Colonic mucosa (tissue), 4 donors: Measurements from ENCODE around the gene RBM14. TPM values are rescaled to one million over a fixed set of nuclear protein-coding genes. Genes with fewer than 3 reads are reported as not detected.
"Not testable (repeated sequence)": the region's sequence is repeated elsewhere in the genome, so short reads cannot be mapped to it uniquely, and the experiment has no call there.

ENCODE experiments used
- DNase-seq: peaks from one replicate; pipeline ENCODE4 v3.0.0-alpha.2; 2020
- H3K27ac ChIP-seq: fragments of 200-600 bp; one replicate; pipeline ENCODE4 v1.8.0; 2021
- H3K27me3 ChIP-seq: fragments of 200-600 bp; one replicate; pipeline ENCODE4 v1.8.0; 2021
- H3K36me3 ChIP-seq: fragments of 200-600 bp; one replicate; pipeline ENCODE4 v1.8.0; 2021
- H3K4me1 ChIP-seq: fragments of 200-600 bp; one replicate; pipeline ENCODE4 v1.8.0; 2021; ENCODE audit warnings: mild to moderate bottlenecking
- H3K4me3 ChIP-seq: fragments of 200-600 bp; one replicate; pipeline ENCODE4 v1.8.0; 2021
- H3K9ac ChIP-seq, 2 donors: one replicate each; pipeline ENCODE4 v1.7.0; 2013; ENCODE audit warnings: control low read depth in 2 of 2, low read depth in 2 of 2, low read length in 2 of 2
- H3K9me3 ChIP-seq: fragments of 200-600 bp; one replicate; pipeline ENCODE4 v1.8.0; 2021
- intact Hi-C: fragments of 100-400 bp; cut with DNase I; formaldehyde crosslinking; loops from one replicate; pipeline ENCODE4 v1.14.1; 2022
- total RNA-seq, 2 donors: library from RNA; stranded (reverse); fragmentation: NEBNext Ultra II Directional in 1 of 2; extraction: Animal tissue kit (Norgen Biotek cat#: 25700) in 1 of 2; gene quantifications; one replicate each; pipeline ENCODE4 v1.2.1, GENCODE V29; 2021
- TF ChIP-seq, protein P1 (sequence below): fragments of 200-600 bp; IDR thresholded peaks from one replicate; pipeline ENCODE4 v1.8.0; 2022; ENCODE audit warnings: antibody characterized with exemption, mild to moderate bottlenecking
- donor health status: healthy.
- donor health status: DM: no; HTN: no; CAD: no.
- donor health status: DM: no; HTN: no; CAD: no.

RBM14 gene
- total RNA-seq, 2 donors from 2014 or later, result 36.4 to 110 TPM

DNA sequence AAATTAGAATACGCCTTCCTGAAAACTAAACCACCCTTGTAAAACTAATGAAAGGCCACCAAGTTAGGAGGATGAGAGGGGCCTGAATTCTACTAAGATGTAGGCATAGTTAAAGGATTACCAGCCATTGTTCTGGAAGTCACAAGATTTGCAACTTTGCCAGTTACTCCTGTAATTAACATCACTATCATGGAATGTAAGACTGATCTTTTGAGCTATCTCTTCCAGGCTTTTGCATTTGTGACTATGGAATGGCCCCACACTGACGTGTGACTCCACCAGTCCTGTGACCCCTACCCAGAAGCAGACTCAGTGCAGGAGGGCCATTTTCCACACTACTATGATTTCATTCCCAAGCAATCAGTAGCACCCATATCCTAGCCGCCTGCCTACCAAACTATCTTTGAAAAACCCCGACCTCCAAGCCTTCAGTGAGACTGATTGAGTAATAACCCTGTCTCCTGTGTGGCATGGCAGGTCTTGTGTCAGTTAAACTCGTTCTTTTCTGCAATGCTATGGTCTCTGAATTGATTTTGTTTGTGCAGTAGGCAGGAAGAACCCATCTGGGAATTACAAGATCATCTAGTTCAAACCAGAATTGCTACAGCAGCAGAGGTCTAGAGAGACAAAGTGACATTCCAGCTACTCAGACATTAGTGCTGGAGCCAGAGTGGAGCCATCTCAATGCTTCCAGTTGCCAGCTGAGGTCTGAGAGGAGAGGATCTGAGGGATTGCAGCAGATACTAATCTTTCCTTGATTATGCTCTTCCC lies 46.2 kb upstream of the RBM14 start:
- Histone ChIP-seq H3K4me3 (no peak overlapping the region), H3K9ac (no peak overlapping the region), H3K4me1 (no peaks in the 10 kb centered on the region), H3K9me3 (no peaks in the 10 kb centered on the region), H3K27me3 (peaks cover 4% of the 10 kb centered on the region), H3K36me3 (no peaks in the 10 kb centered on the region), H3K27ac (no peak overlapping the region)
- intact Hi-C loops, result no loop called here
- no peak for DNase-seq
- TF ChIP-seq, protein P1, sequence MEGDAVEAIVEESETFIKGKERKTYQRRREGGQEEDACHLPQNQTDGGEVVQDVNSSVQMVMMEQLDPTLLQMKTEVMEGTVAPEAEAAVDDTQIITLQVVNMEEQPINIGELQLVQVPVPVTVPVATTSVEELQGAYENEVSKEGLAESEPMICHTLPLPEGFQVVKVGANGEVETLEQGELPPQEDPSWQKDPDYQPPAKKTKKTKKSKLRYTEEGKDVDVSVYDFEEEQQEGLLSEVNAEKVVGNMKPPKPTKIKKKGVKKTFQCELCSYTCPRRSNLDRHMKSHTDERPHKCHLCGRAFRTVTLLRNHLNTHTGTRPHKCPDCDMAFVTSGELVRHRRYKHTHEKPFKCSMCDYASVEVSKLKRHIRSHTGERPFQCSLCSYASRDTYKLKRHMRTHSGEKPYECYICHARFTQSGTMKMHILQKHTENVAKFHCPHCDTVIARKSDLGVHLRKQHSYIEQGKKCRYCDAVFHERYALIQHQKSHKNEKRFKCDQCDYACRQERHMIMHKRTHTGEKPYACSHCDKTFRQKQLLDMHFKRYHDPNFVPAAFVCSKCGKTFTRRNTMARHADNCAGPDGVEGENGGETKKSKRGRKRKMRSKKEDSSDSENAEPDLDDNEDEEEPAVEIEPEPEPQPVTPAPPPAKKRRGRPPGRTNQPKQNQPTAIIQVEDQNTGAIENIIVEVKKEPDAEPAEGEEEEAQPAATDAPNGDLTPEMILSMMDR, result no peak

DNA sequence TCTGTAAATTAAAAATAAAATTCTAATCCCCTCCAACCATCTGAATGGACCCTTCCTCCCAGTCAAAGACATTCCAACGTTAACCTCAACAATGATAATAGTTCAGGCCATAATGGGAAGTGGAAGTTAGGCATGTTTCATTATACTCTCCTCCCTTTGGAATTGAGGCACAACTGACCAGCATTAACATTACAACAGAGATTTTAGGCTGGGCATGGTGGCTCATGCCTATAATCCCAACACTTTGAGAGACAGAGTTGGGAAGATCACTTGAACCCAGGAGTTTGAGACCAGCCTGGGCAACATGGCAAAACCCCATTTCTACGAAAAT lies 45.6 kb upstream of the RBM14 start:
- H3K27ac ChIP-seq, result no peak overlapping the region
- no peaks in the 10 kb centered on the region for H3K36me3 ChIP-seq
- H3K9ac ChIP-seq, result no peak overlapping the region
- no peaks in the 10 kb centered on the region for H3K9me3 ChIP-seq
- intact Hi-C loops, result no loop called here
- no peak for DNase-seq
- TF ChIP-seq, protein P1, result no peak
- H3K4me1 ChIP-seq, result no peaks in the 10 kb centered on the region
- H3K27me3 ChIP-seq, result peaks cover 4% of the 10 kb centered on the region
- no peak overlapping the region for H3K4me3 ChIP-seq

DNA sequence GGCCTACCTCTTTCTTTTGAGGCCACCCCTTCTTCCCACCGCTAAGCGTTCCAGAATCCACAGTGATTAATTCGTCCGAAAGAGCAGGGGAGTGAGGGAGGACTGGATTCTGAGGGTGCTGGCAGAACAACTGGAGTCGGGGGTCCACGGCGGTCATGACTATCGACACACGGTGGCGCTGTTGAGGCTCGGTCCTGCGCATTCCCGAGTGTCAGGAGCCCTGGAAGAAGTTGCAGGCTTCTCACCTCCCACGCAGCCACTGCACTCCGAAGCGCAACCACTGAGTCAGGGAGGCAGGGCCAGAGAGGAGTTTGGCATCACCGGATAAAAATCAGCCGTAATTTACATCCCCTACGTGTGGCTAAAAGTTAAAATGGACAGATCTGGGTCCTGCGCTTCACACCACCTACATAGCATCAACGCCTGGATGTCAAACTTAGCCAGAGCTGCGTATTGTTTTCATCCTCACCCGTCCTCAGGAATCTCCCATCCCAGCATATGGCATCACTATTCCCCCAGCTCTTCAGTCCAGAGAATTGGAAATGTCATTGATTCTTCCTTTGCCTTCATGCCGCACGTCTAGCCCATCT lies 37.3 kb upstream of the RBM14 start:
- Histone ChIP-seq H3K9ac (no peak overlapping the region), H3K36me3 (no peaks in the 10 kb centered on the region), H3K27ac (no peak overlapping the region), H3K9me3 (no peaks in the 10 kb centered on the region), H3K4me3 (no peak overlapping the region), H3K27me3 (no peaks in the 10 kb centered on the region), H3K4me1 (no peaks in the 10 kb centered on the region)
- DNase-seq, result peak; percentile 73
- intact Hi-C loops, result no loop called here
- TF ChIP-seq, protein P1, result peak; percentile 65

DNA sequence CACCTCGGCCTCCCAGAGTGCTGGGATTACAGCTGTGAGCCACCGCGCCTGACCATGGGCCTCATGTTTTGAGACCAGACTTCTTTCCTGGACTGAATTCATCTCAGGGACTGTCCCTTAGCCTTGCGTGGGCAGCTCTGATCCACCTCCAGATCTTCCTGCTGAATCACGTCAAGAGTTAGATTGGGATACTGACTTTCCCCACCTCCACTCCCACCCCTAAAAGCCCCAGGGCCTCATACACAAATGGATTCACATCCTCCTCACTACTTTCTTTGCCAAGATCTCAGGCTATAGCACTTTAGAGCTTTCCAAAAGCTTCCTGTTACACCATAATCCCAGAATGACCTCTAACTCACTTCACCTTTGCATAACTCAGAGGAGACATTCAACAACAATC lies 35.6 kb upstream of the RBM14 start:
- intact Hi-C loops, result no loop called here
- Histone ChIP-seq H3K4me3 (no peak overlapping the region), H3K9ac (no peak overlapping the region), H3K4me1 (no peaks in the 10 kb centered on the region), H3K9me3 (no peaks in the 10 kb centered on the region), H3K27ac (no peak overlapping the region), H3K36me3 (no peaks in the 10 kb centered on the region), H3K27me3 (no peaks in the 10 kb centered on the region)
- TF ChIP-seq, protein P1, result no peak
- no peak for DNase-seq

DNA sequence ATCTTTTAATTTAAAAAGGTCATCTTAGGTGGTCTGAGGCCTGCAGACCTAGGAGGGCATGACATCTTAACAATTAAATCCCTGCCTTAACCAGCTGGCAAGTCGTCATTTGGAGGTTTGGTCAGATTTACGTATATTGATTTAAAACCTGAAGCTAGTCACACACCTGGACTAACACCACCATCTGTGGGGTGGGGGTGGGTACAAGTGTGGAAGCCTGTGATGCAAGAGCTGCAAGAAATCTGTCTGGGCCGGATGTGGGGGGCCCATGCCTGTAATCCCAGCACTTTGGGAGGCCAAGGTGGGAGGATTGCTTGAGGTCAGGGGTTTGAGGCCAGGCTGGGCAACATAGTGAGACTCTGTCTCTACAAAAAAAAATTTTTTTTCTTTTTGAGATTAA lies 35.2 kb upstream of the RBM14 start:
- H3K36me3 ChIP-seq, result no peaks in the 10 kb centered on the region
- no peak overlapping the region for H3K9ac ChIP-seq
- no peak overlapping the region for H3K27ac ChIP-seq
- no peak for DNase-seq
- H3K4me3 ChIP-seq, result no peak overlapping the region
- no peaks in the 10 kb centered on the region for H3K4me1 ChIP-seq
- intact Hi-C loops, result no loop called here
- H3K27me3 ChIP-seq, result no peaks in the 10 kb centered on the region
- H3K9me3 ChIP-seq, result no peaks in the 10 kb centered on the region
- TF ChIP-seq, protein P1, result no peak

DNA sequence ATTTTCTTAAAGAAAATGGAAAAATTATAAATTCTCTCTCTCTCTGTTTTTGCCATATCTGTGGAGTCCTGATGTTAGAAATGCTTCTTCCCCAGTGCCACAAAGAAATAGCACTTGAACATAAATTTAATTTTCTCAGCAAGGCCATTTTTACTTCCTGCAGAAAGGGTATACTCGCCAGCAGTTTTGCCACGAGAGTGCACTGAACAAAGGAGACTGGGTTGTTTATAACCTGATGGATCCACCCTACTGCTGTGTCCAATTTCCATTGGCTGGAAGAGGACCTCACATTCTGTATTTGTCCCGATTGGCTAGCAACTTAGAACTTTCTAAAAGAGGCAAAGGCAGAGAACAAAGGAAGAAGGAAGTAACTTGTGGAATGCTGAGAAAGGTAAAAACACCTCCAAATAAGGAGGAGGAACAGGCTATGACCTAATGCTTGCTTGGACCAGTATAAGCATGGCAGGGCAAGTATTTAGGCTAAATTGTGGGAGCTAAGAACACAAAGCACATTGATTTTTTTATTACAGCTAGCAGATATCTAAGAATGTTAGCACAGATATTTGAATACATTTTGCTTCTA lies 33.8 kb upstream of the RBM14 start:
- H3K9ac ChIP-seq, H3K27me3 ChIP-seq, H3K4me3 ChIP-seq, H3K27ac ChIP-seq, H3K36me3 ChIP-seq, H3K9me3 ChIP-seq, H3K4me1 ChIP-seq, DNase-seq, intact Hi-C loops: not testable (repeated sequence)

DNA sequence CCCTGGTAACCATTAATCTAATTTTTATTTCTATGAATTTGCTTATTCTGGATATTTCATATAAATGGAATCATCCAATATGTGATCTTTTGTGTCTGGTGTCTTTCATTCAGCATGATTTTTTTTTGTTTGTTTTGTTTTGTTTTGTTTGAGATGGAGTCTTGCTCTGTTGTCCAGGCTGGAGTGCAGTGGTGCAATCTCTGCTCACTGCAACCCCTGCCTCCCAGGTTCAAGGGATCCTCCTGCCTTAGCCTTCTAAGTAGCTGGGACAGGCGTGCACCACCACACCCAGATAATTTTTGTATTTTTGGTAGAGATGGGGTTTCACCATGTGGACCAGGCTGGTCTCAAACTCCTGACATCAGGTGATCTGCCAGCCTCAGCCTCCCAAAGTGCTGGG lies 31.0 kb upstream of the RBM14 start:
- H3K4me1 ChIP-seq, H3K27me3 ChIP-seq, DNase-seq, H3K36me3 ChIP-seq, H3K27ac ChIP-seq, H3K4me3 ChIP-seq, H3K9me3 ChIP-seq, intact Hi-C loops, H3K9ac ChIP-seq: not testable (repeated sequence)
